ENCODE data around the gene DRC7.

- TF ChIP-seq, protein P1, sequence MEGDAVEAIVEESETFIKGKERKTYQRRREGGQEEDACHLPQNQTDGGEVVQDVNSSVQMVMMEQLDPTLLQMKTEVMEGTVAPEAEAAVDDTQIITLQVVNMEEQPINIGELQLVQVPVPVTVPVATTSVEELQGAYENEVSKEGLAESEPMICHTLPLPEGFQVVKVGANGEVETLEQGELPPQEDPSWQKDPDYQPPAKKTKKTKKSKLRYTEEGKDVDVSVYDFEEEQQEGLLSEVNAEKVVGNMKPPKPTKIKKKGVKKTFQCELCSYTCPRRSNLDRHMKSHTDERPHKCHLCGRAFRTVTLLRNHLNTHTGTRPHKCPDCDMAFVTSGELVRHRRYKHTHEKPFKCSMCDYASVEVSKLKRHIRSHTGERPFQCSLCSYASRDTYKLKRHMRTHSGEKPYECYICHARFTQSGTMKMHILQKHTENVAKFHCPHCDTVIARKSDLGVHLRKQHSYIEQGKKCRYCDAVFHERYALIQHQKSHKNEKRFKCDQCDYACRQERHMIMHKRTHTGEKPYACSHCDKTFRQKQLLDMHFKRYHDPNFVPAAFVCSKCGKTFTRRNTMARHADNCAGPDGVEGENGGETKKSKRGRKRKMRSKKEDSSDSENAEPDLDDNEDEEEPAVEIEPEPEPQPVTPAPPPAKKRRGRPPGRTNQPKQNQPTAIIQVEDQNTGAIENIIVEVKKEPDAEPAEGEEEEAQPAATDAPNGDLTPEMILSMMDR (IDR thresholded peaks at IDR 0.05): no peak
- TF ChIP-seq POLR2AphosphoS5 (IDR thresholded peaks at IDR 0.05) (no peak), POLR2A (IDR thresholded peaks at IDR 0.05) (no peak)
Measured at GRCh38 chr16:57668630-57669475, 25.8 kb upstream of the DRC7 start.

Data from breast epithelium (tissue), 3 donors.